CD4-positive, alpha-beta T cell treated with Interleukin-6 at 100 ng/mL for 8 hours (primary cell): Measurements from ENCODE around the gene TTYH3.
"Not testable (repeated sequence)": the region's sequence is repeated elsewhere in the genome, so short reads cannot be mapped to it uniquely, and the experiment has no call there.

ENCODE experiments used
- DNase-seq: peaks from one replicate; pipeline ENCODE4 v3.0.0-alpha.2; 2020; ENCODE audit warnings: mixed read lengths, low spot score

The TTYH3 gene

DNA sequence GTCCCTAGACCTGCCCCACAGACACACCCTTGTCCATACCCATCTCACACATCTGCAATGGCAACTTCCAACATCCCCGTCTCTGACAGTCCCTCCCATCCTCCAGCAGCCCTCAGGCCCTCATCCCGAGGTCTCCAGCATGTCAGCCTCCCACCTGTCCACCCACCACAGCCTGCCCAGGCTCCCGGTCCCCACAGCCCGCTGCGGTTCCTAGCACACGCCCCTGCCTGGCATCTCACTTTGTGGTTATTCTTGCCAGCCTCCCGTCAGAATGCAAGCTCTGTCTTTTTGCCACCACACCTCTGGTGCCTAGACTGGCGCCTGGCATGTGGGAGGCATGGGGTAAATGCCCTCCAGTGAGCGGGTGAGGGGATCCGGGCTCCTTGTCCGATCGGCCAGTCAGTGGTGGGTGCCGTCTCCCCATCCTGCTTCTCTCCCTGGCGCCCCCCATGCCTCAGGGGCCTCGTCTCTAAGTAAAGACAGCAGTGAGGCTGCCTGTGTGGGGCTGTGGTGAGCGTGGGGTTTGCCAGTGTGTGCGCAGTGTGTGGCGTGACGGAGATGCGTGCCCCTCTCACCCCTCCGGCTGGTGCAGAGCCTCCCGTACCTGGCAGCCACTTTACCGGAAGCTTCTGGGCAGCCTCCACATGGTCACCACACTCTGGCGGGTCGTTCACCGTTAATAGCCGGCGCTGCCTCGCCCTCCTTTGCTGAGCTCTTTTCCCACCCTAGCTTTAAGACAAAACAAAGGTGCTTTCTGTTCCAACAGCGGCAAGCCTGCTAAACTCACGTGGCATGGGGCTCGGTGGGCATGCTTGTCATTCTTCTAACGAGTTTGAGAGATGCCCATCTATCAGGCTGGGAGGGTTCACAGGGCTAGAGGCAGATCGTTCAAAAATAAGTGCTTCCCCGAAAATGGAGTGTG lies 28.5 kb upstream of the TTYH3 start:
- DNase-seq = no peak

GRCh38 chr7:2604608-2605174 lies 27.1 kb upstream of the TTYH3 start:
- DNase-seq = no peak

DNA sequence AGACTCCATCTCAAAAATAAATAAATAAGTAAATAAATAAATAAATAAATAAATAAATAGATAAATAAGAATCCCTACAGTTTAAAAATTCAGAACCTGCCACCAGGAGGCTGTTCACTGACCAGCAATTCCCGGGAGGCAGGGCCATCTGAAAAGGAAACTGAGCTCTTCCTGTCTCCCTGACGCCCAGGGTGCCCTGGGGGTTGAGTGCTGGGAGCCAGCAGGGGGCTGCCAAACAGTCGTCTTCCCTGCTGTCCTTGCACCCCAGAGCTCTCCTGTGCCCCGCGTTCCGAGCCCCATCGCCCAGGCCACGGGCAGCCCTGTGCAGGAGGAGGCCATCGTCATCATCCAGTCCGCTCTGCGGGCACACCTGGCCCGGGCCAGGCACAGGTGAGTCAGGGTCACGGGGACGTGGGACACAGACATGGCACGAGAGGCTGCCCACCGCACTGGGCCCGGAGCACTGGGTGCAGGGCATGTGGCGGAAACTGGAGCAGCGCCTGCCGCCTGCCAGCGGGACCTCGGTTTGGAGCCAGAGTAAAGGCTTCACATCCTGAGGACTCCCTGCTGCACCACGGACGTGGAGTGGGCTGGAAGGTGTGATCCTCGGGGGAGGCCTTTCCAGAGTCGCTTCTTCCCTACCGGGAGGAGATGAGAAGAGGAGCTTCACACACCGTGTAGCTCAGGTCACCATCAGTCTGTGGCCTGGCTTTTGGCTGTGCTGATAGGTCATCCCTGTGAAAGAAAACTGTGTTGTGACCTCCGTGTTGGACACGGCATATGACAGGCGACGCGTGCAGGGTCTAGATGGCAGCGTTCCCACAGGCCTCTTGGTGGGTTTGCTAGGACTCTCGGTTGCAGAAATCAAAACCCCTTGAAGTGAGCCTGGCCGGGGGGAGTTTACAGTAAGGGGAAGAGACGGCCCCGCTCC lies 25.9 kb upstream of the TTYH3 start:
- DNase-seq = no peak

DNA sequence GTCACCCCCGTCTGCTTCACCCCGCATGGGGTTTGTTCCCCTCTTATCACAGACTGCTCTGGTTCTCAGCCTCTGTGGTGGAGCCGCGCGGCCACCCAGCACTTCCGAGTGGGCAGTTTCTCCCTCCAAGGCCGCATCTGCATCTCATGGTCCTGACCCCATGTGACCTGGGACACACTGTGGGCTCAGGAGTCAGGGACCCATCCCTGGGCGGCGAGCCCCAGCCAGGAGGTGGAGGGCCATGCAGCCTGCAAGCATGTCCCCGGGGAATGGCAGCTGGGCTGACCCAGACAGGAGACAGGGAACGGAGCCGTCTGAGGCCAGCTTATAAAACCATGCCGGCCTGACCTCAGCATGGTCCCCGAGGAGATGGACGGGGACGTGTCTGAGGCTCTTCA lies 25.2 kb upstream of the TTYH3 start:
- no peak for DNase-seq

DNA sequence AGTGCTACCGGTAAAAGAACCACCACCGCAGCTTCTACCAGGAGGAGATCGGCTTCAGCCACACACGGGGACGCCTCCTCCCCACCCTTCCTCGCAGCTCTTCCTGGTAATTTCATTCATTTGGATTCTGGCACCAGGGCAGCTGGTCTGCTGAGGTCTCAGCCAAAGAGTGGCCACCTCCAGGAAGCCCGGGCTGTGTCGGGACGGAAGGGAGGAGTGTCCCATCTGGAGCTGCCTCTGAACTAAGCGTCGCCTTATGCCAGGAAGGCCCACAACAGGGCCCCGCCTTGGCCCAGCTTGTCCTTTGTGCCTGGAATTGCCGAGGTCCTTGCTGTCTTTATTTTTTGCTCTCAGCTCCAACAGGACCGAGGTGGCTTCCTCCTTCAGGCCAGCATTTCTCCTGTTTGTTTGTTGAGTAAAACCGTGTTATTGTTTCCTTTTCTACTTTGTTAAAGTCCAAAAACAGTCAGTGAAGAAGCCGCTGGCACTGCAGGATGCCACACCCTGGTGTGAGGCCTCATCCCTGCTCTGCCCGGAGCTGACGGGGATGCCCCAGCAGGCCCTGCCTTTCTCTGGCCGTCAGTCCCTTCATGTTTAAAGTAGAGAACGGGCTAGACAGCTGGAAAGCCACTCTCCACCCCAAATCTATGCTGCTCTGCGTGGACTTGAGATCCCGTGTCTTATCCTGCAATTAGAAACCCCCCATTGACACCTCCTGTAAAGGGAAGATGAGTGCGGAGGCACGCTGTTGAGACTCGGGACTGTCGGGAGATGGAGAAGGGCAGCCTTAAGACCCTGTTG lies 24.5 kb upstream of the TTYH3 start:
- DNase-seq = no peak

DNA sequence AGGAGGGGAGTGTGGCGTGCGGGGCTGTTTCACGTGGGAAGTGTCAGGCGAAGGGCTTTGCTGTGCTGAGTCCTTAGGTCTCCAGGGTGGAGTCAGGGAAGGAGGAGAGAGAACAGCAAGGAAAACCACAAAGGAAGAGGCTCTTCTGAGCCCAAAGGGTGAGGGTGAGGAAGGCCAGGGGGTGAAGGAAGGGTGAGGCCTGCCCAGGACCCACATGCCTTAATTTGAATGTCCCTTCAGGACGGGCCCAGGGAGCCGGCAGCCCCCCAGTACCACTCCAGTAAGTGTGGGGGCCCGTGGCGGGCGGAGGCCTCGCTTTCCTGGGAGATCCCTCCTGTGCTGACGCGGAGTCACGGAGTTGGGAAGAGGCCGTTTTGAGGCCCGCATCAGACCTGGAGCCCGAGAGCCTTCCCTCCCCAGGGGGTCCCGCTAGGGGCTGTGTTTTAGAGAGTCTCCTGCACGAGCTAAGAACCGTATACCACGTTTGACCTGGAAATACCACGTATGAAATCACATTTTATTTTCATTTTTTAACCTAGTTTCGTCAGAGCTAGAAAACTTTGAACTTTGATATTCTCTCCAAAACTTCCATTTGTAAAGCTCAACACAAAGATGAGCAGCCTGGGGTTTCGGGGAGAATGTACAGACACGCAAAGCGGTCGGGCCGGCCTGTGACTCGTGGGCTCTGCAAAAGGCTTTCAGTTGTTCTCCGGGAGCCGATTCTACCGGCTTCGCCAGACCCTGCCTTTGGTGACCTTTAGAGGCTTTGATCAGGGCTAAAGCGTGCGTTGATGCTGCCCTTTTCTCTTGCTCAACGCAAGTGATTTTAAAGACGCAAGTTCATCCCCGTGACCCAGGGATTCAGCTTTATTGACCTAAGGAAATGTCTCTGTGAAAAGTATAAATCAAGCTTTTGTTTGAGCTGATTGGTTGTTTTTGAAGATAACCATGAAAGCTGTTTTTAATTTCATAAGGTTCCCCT lies 23.6 kb upstream of the TTYH3 start:
- DNase-seq = no peak

- no peak for DNase-seq
Measured at GRCh38 chr7:2608921-2609411, 22.8 kb upstream of the TTYH3 start.

DNA sequence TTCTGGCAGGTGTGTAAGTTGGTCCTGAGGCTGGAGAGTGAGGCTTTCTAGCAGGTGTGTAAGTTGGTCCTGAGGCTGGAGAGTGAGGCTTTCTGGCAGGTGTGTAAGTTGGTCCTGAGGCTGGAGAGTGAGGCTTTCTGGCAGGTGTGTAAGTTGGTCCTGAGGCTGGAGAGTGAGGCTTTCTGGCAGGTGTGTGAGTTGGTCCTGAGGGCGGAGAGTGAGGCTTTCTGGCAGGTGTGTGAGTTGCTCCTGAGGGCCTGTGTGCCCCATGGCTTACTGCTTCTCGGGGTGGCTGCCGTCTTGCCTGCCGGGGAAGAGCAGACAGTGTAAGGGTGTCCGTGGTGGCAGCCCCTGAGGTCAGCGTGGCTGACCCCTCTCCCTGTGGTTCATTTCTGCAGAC lies 22.1 kb upstream of the TTYH3 start:
- not testable (repeated sequence) for DNase-seq

GRCh38 chr7:2610466-2610865 lies 21.3 kb upstream of the TTYH3 start:
- no peak for DNase-seq

GRCh38 chr7:2610898-2611297 lies 20.9 kb upstream of the TTYH3 start:
- no peak for DNase-seq

DNA sequence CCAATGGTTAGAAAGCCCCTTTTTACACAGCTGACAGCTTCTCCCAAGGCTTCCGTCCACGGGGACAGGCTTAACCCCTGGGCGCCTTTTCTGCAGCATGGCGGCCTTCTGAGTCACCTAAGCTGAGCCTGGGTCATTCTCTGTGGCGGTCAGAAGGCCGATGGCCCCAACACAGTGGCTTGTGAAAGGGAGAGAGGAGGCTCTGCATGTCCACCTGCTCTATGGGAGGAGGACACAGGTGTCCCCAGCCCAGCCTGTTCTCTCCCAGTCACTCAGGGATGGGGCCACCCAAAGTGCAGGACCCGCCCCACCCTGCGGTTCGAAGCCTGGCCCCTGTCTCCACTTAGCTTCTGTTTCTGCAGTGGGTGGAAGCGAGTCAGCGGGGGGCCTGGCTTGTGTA lies 20.4 kb upstream of the TTYH3 start:
- no peak for DNase-seq

- no peak for DNase-seq
Measured at GRCh38 chr7:2611922-2612321, 19.9 kb upstream of the TTYH3 start.

GRCh38 chr7:2612445-2613097 lies 19.2 kb upstream of the TTYH3 start:
- DNase-seq = no peak

DNA sequence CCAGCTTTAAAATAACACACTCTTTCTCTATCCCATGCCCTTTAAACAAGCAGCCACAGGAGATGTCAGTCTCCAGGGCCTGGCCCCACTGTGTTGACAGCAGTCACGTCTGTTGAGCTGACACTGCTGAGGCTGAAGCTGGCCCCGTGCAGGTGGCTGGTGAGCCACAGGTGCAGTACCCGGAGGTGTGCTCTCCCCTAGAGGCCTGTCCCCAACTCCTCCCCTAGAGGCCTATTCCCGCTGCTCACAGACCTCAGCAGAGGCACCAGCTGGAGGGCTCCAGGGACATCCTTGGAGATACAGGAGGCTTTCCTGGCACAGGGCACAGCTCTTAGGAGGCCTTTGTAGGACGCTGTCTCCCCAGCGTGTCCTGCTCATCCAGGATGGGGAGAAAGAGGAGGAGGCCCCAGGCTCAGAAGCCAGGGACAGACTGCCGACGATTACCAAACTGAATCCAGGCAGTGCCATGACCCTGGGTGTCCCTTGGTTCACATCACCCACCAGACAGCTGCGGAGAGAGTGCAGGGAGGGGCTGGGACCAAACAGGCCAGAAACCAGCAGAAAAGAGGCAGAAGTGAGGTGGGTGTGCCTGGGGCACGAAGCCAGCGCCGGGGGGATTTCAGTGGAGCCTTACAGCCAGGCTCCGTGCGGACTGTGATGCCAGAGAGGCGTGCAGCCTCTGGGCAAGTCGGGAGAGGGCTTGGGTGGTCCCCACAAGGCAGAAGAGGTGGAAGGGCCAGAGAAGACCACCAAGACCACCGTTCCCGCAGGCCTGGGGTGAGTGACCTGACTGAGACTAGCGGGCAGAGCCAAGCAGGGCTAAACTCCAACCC lies 18.5 kb upstream of the TTYH3 start:
- DNase-seq = no peak

- DNase-seq = no peak
Measured at GRCh38 chr7:2613931-2614600, 17.7 kb upstream of the TTYH3 start.

- DNase-seq = no peak
Measured at GRCh38 chr7:2614631-2615330, 17.0 kb upstream of the TTYH3 start.
